Osteoblast (primary cell): Measurements from ENCODE around the gene PSAPL1. TPM values are rescaled to one million over a fixed set of nuclear protein-coding genes. Genes with fewer than 3 reads are reported as not detected.

Source experiments
- DNase-seq: peaks from one replicate; pipeline ENCODE4 v3.0.0; 2011; ENCODE audit warnings: low spot score, mixed read lengths; ENCODE audit not compliant: insufficient read length; ENCODE audit errors: missing footprints
- H2AFZ ChIP-seq: 2 replicates; pipeline ENCODE4 v1.6.0; 2011; ENCODE audit warnings: mild to moderate bottlenecking, low read length
- H3K27ac ChIP-seq: 2 replicates; pipeline ENCODE4 v1.5.1; 2011; ENCODE audit warnings: mild to moderate bottlenecking, low read depth, low read length, moderate library complexity
- H3K27me3 ChIP-seq: 2 replicates; pipeline ENCODE4 v1.6.0; 2012; ENCODE audit warnings: mild to moderate bottlenecking, control low read depth, inconsistent platforms, low read length, moderate library complexity; ENCODE audit not compliant: insufficient read depth
- H3K36me3 ChIP-seq: 2 replicates; pipeline ENCODE4 v1.5.1; 2011; ENCODE audit warnings: mild to moderate bottlenecking, low read length, control low read depth, moderate library complexity; ENCODE audit not compliant: insufficient read depth
- H3K4me1 ChIP-seq: 2 replicates; pipeline ENCODE4 v1.5.1; 2011; ENCODE audit warnings: mild to moderate bottlenecking, low read length, control low read depth, moderate library complexity; ENCODE audit not compliant: insufficient read depth
- H3K4me2 ChIP-seq: 2 replicates; pipeline ENCODE4 v1.6.0; 2011; ENCODE audit warnings: mild to moderate bottlenecking, low read length; ENCODE audit not compliant: insufficient read depth
- H3K4me3 ChIP-seq: fragments of 200-600 bp; sonication (generic); 3 replicates; pipeline ENCODE4 v1.5.1; 2012; ENCODE audit warnings: mild to moderate bottlenecking, low read length, inconsistent platforms; ENCODE audit not compliant: insufficient read depth
- H3K79me2 ChIP-seq: 2 replicates; pipeline ENCODE4 v1.6.0; 2012; ENCODE audit warnings: mild to moderate bottlenecking, low read length, control low read depth, inconsistent platforms; ENCODE audit not compliant: insufficient read depth
- H3K9me3 ChIP-seq: 2 replicates; pipeline ENCODE4 v1.5.1; 2011; ENCODE audit warnings: low read depth, low read length, control low read depth
- H4K20me1 ChIP-seq: 2 replicates; pipeline ENCODE4 v1.6.0; 2012; ENCODE audit warnings: mild to moderate bottlenecking, low read length, control low read depth; ENCODE audit not compliant: insufficient read depth
- total RNA-seq: library from RNA; depleted of rRNA; stranded (reverse); fragments of >200 nt; gene quantifications from 2 replicates; pipeline ENCODE4 v1.2.3, GENCODE V29; 2012
- TF ChIP-seq, protein P1 (sequence below): IDR thresholded peaks from 2 replicates; pipeline ENCODE4 v1.5.1; 2011; ENCODE audit warnings: mild to moderate bottlenecking, low read depth, low read length, moderate library complexity; ENCODE audit errors: extremely low read depth

Gene PSAPL1
- total RNA-seq, 1 donor, result not detected

DNA sequence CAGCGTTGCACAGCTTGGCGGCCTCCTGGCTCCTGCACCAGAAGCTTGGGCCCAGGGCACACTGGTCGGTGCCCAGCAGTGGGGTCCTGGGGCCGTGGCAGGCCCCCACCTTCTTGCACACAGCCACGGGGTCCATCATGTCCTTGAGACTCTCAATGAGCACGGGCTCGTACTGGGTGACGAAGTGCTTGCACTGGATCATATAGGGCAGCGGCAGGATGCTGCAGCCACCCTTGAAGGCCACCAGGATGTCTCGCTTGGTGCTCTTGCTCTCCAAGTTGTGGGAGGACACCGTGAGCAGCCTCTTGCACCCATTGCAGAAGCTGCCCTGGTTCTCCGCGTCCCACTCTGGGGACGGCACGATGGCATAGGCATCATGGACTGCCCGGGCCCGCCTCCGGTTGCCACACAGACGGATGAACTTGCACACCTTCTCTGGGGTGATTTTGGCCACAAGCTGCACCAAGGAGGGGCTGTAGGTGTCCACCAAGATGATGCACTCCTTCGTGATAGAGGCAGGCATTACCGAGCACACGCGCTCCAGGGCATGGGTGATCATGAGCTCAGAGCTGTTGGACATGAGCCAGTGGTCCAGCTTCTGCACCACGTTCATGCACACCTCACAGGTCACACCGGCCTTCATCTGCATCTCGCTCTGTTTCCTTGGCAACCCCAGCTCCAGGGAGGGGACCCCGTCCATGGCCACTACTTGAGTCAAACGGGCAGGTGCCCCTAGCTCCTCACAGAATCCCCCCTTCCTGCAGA is 1.2 kb downstream of the PSAPL1 start:
- Histone ChIP-seq H2AFZ (no peak overlapping the region), H3K79me2 (no peaks in the 10 kb centered on the region)
- TF ChIP-seq, protein P1, sequence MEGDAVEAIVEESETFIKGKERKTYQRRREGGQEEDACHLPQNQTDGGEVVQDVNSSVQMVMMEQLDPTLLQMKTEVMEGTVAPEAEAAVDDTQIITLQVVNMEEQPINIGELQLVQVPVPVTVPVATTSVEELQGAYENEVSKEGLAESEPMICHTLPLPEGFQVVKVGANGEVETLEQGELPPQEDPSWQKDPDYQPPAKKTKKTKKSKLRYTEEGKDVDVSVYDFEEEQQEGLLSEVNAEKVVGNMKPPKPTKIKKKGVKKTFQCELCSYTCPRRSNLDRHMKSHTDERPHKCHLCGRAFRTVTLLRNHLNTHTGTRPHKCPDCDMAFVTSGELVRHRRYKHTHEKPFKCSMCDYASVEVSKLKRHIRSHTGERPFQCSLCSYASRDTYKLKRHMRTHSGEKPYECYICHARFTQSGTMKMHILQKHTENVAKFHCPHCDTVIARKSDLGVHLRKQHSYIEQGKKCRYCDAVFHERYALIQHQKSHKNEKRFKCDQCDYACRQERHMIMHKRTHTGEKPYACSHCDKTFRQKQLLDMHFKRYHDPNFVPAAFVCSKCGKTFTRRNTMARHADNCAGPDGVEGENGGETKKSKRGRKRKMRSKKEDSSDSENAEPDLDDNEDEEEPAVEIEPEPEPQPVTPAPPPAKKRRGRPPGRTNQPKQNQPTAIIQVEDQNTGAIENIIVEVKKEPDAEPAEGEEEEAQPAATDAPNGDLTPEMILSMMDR, result no peak

DNA sequence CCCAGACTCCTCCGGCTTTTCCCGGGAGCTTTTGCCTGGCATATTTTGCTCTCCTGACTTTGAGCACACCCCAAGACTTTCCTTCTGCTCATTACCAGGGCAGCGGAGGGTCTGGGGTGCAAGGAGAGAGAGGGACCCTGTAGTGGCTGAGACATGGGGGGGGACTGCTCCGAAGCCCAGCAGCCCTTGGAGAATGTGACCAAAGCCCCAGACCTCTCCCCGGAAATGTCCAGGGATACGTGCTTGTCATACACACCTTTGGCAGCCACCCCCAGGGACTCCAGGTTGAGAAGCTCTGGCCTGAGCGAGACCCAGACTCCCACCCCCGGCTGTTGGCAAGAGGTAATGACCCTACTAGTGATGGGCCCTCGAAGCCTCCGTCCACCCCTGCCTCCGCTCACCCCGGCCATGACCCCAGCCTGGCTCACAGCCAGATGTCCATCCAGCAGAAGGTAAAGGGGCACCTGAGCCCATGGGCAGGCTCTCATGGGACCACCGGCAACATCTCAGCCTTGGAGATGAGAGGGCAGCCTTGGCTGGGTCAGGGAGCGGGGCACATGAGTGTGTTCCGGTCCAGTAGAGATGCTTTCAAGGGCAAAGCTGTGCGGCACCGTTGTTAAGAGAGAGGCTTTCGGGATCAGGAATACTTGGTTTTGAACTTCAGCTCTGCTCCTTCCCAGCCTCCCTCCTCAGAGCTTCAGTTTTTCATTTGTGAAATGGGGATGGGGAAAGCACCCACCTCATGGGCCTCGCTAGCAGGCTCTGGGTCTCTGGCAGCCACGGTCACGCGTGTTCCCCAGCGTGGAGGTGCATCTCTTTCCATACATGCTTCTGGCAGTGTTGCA is 2.0 kb downstream of the PSAPL1 start:
- Histone ChIP-seq H3K27ac (no peak overlapping the region), H2AFZ (no peak overlapping the region), H4K20me1 (no peaks in the 10 kb centered on the region), H3K4me1 (no peaks in the 10 kb centered on the region), H3K36me3 (no peaks in the 10 kb centered on the region), H3K4me3 (no peak overlapping the region), H3K79me2 (no peaks in the 10 kb centered on the region), H3K9me3 (no peaks in the 10 kb centered on the region), H3K27me3 (no peaks in the 10 kb centered on the region), H3K4me2 (no peak overlapping the region)
- TF ChIP-seq, protein P1, result no peak
- peak; percentile 60 for DNase-seq

More for the DNA sequence above, 1.2 kb downstream of the PSAPL1 start:
- Histone ChIP-seq H3K4me2 (no peak overlapping the region), H3K36me3 (no peaks in the 10 kb centered on the region), H3K27ac (no peak overlapping the region), H3K27me3 (peaks cover 2% of the 10 kb centered on the region), H3K9me3 (no peaks in the 10 kb centered on the region), H3K4me1 (no peaks in the 10 kb centered on the region), H3K4me3 (no peak overlapping the region), H4K20me1 (no peaks in the 10 kb centered on the region)
- peak; percentile 62 for DNase-seq

DNA sequence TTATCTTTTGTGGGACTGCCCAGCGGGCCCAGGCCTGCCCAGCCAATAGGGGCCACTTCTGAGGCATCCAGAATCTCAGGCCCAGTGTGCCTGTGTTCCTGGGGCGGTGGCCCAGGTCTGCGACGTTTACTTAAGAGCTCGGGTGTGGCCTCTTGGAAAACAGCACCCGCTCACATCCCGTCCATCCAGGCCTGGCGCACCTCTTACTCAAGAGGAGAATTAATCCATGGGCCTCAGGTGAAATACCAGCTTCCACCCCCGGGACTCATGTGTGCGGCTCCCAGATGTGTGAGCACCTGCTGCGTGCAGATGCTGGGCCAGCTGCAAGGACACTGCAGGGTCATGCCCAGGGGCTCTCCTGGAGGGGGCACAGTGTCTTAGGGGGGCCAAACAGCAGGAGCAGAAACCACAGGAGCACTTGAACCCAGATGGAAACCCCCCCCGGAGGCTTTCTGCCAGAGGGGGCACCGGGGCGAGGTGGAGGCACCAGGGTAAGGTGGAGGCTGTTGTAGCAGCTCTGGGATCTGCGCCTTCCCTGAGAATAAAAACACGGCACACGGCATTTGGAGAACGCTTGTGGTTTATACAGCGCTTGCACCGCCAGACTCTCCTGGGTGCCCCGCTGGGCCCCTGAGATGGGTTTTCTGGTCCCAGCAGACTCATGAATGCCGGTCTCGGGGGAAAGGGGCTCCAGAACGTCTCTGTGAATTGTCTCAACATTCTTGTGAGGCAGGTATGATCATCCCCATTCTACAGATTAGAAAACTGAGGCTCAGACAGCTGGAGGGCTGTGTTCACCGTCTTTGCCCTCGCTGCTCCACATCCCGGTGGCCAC is 2.8 kb downstream of the PSAPL1 start:
- no peaks in the 10 kb centered on the region for H3K4me1 ChIP-seq
- no peak overlapping the region for H2AFZ ChIP-seq
- TF ChIP-seq, protein P1, result no peak
- H3K9me3 ChIP-seq, result no peaks in the 10 kb centered on the region
- H3K36me3 ChIP-seq, result no peaks in the 10 kb centered on the region
- H4K20me1 ChIP-seq, result no peaks in the 10 kb centered on the region
- peak; percentile 57 for DNase-seq
- H3K4me3 ChIP-seq, result no peak overlapping the region
- no peak overlapping the region for H3K27ac ChIP-seq
- H3K4me2 ChIP-seq, result no peak overlapping the region
- no peaks in the 10 kb centered on the region for H3K79me2 ChIP-seq
- H3K27me3 ChIP-seq, result no peaks in the 10 kb centered on the region
